Keratinocyte (primary cell): ENCODE data around the gene SLC38A6. TPM values are rescaled to one million over a fixed set of nuclear protein-coding genes. Genes with fewer than 3 reads are reported as not detected.
"Not testable (repeated sequence)": the region's sequence is repeated elsewhere in the genome, so short reads cannot be mapped to it uniquely, and the experiment has no call there.

Source experiments
- DNase-seq: peaks from one replicate; pipeline ENCODE4 v3.0.0-alpha.2; 2011; ENCODE audit warnings: low read depth, missing footprints, low spot score
- FAIRE-seq: peaks from 2 replicates; lab custom pipeline; 2011; peaks lifted over from hg19 to GRCh38; lab: Jason Lieb, UNC
- H2AFZ ChIP-seq: 2 replicates; pipeline ENCODE4 v1.6.0; 2012; ENCODE audit warnings: low read length, control low read depth, inconsistent platforms; ENCODE audit not compliant: control insufficient read depth
- H3K27ac ChIP-seq: 2 replicates; pipeline ENCODE4 v1.5.1; 2011; ENCODE audit warnings: low read length; ENCODE audit not compliant: control insufficient read depth, insufficient read depth
- H3K27me3 ChIP-seq: 3 replicates; pipeline ENCODE4 v1.6.0; 2011; ENCODE audit warnings: low read length; ENCODE audit not compliant: control insufficient read depth, insufficient read depth; ENCODE audit errors: extremely low read depth
- H3K36me3 ChIP-seq, 2 experiments: 2 replicates in 1 of 2; 3 replicates in 1 of 2; pipeline ENCODE4 v1.5.1; 2011; ENCODE audit warnings: low read length in 2 of 2, mild to moderate bottlenecking in 1 of 2; ENCODE audit not compliant: control insufficient read depth in 2 of 2, insufficient read depth in 2 of 2; ENCODE audit errors: extremely low read depth in 1 of 2
- H3K4me1 ChIP-seq: 3 replicates; pipeline ENCODE4 v1.5.1; 2011; ENCODE audit warnings: low read length; ENCODE audit not compliant: control insufficient read depth, insufficient read depth; ENCODE audit errors: extremely low read depth
- H3K4me2 ChIP-seq: 3 replicates; pipeline ENCODE4 v1.6.0; 2011; ENCODE audit warnings: low read depth, low read length; ENCODE audit not compliant: control insufficient read depth, insufficient read depth; ENCODE audit errors: extremely low read depth
- H3K4me3 ChIP-seq, 3 experiments: fragments of 200-600 bp in 1 of 3; sonication (generic) in 1 of 3; 2 replicates in 2 of 3; 3 replicates in 1 of 3; pipeline ENCODE4 v1.5.1; 2011 to 2016; ENCODE audit warnings: low read length in 3 of 3, mild to moderate bottlenecking in 3 of 3, control low read depth in 2 of 3, inconsistent platforms in 1 of 3, low read depth in 1 of 3, mixed read lengths in 1 of 3, mixed run types in 1 of 3, moderate library complexity in 1 of 3; ENCODE audit not compliant: control insufficient read depth in 2 of 3, insufficient read depth in 2 of 3; ENCODE audit errors: extremely low read depth in 1 of 3
- H3K79me2 ChIP-seq: 2 replicates; pipeline ENCODE4 v1.6.0; 2012; ENCODE audit warnings: low read length; ENCODE audit not compliant: control insufficient read depth, insufficient read depth
- H3K9ac ChIP-seq: 3 replicates; pipeline ENCODE4 v1.6.0; 2011; ENCODE audit warnings: low read length; ENCODE audit not compliant: control insufficient read depth, insufficient read depth; ENCODE audit errors: extremely low read depth
- H3K9me1 ChIP-seq: 3 replicates; pipeline ENCODE4 v1.6.0; 2011; ENCODE audit warnings: low read length; ENCODE audit not compliant: control insufficient read depth, insufficient read depth; ENCODE audit errors: extremely low read depth
- H3K9me3 ChIP-seq: 2 replicates; pipeline ENCODE4 v1.5.1; 2012; ENCODE audit warnings: low read depth, low read length; ENCODE audit not compliant: control insufficient read depth
- H4K20me1 ChIP-seq: 3 replicates; pipeline ENCODE4 v1.6.0; 2011; ENCODE audit warnings: low read length; ENCODE audit not compliant: control insufficient read depth, insufficient read depth; ENCODE audit errors: extremely low read depth
- CTCF ChIP-seq, 3 experiments: IDR thresholded peaks in 1 of 3; conservative IDR thresholded peaks in 1 of 3; optimal IDR thresholded peaks in 1 of 3; 2 replicates in 2 of 3; 3 replicates in 1 of 3; pipeline versions ENCODE3 to v1.5.1; 2011; ENCODE audit warnings: low read length in 3 of 3, mild to moderate bottlenecking in 3 of 3, moderate library complexity in 2 of 3, control low read depth in 1 of 3, inconsistent platforms in 1 of 3; ENCODE audit not compliant: insufficient read depth in 2 of 3; ENCODE audit errors: extremely low read depth in 1 of 3
- EZH2 ChIP-seq: IDR thresholded peaks from one replicate; pipeline ENCODE4 v1.6.1; 2012; ENCODE audit warnings: inconsistent platforms, mild to moderate bottlenecking, low read length, moderate library complexity
- dilution Hi-C: fragments of 300-500 bp; cut with MboI; formaldehyde crosslinking; loops from one replicate; pipeline ENCODE4 v1.7.0; 2020; ENCODE audit warnings: low sequenced_read_pairs; ENCODE audit not compliant: extremely low pct_ligation_motif_present
- polyA plus RNA-seq, 5 experiments: library from polyadenylated mRNA; depleted of rRNA in 3 of 5; stranded (reverse) in 3 of 5; stranded (forward) in 1 of 5; unstranded in 1 of 5; fragments of >200 nt; gene quantifications; 1 replicate in 1 of 5; 2 replicates in 3 of 5; 3 replicates in 1 of 5; pipeline versions ENCODE4 v1.2.1 to v1.2.3, GENCODE V29; 2011 to 2012; ENCODE audit warnings: missing spikeins in 2 of 5, low read depth in 1 of 5, low replicate concordance in 1 of 5

SLC38A6 gene
- polyA plus RNA-seq, 1 donor (not counting 4 experiments of a cell fraction or from before 2014, with no cell fraction given), result 15.7 TPM

- FAIRE-seq, result no peak
- peaks cover 0 to 1% of the 10 kb centered on the region in 2 experiments for H3K36me3 ChIP-seq
- H4K20me1 ChIP-seq, result no peaks in the 10 kb centered on the region
- no peak overlapping the region for H3K27ac ChIP-seq
- no peaks in the 10 kb centered on the region for H3K9me3 ChIP-seq
- no peaks in the 10 kb centered on the region for H3K9me1 ChIP-seq
- no peaks in the 10 kb centered on the region for H3K79me2 ChIP-seq
- DNase-seq, result no peak
- no peak overlapping the region for H3K9ac ChIP-seq
- H3K4me3 ChIP-seq, result no peak overlapping the region
- no peak for TF ChIP-seq EZH2
- no peak for TF ChIP-seq CTCF (optimal IDR thresholded peaks at IDR 0.05 in 1 of 3, IDR thresholded peaks at IDR 0.05 in 1 of 3, conservative IDR thresholded peaks at IDR 0.05 in 1 of 3; ENCODE audit: extremely low read depth in 1 of 3, insufficient read depth in 2 of 3, low read length in 3 of 3)
- dilution Hi-C loops, result no loop called here
- no peaks in the 10 kb centered on the region for H3K27me3 ChIP-seq
- no peak overlapping the region for H3K4me2 ChIP-seq
- H2AFZ ChIP-seq, result no peak overlapping the region
- no peaks in the 10 kb centered on the region for H3K4me1 ChIP-seq
These were observed 83.8 kb downstream of the SLC38A6 start for GRCh38 chr14:61064856-61065255.

DNA sequence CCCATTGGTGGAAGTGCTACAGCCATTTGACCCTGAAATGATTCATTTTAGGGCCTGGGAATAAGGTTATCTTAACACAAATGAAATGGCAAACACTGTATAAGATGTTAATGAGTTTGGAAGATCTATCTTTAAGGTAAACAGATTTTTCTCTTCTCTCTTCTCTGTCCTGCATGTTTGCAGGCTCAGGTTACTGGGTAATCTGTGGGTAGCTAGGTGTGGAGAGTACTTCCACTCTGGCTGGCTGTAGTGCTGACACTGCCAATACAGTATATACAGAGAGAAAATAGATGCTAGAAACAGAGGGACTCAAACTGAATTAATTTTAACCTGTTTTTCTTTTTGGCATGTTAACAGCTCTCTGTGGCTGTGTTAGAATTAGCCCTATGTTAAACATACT lies 84.6 kb downstream of the SLC38A6 start:
- Histone ChIP-seq H3K4me3 (no peak overlapping the region), H2AFZ (no peak overlapping the region), H3K4me1 (no peaks in the 10 kb centered on the region), H3K27me3 (no peaks in the 10 kb centered on the region), H3K27ac (no peak overlapping the region), H3K79me2 (no peaks in the 10 kb centered on the region), H3K4me2 (no peak overlapping the region), H4K20me1 (no peaks in the 10 kb centered on the region), H3K36me3 (peaks cover 0 to 1% of the 10 kb centered on the region in 2 experiments), H3K9me1 (no peaks in the 10 kb centered on the region), H3K9me3 (no peaks in the 10 kb centered on the region), H3K9ac (no peak overlapping the region)
- TF ChIP-seq EZH2 (no peak), CTCF (optimal IDR thresholded peaks at IDR 0.05 in 1 of 3, IDR thresholded peaks at IDR 0.05 in 1 of 3, conservative IDR thresholded peaks at IDR 0.05 in 1 of 3; ENCODE audit: extremely low read depth in 1 of 3, insufficient read depth in 2 of 3, low read length in 3 of 3) (no peak)
- FAIRE-seq (no peak), DNase-seq (no peak)
- dilution Hi-C loops, result no loop called here

DNA sequence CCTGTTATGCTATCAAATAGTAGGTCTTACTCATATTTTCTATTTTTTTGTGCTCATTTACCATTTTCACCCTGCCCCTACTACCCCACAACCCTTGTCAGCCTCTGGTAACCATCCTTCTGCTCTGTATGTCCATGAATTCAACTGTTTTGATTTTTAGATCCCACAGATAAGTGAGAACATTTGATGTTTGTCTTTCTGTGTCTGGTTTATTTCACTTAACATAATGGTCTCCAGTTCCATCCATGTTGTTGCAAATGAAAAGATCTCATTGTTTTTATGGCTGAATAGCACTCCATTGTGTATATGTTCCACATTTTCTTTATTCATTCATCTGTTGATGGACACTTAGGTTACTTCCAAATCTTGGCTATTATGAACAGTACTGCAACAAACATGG lies 91.4 kb downstream of the SLC38A6 start:
- H3K4me1 ChIP-seq, H3K36me3 ChIP-seq, H2AFZ ChIP-seq, H3K27ac ChIP-seq, H3K9ac ChIP-seq, dilution Hi-C loops, H4K20me1 ChIP-seq, H3K9me3 ChIP-seq, H3K9me1 ChIP-seq, H3K4me3 ChIP-seq, H3K27me3 ChIP-seq, FAIRE-seq, H3K4me2 ChIP-seq, H3K79me2 ChIP-seq, DNase-seq: not testable (repeated sequence)
